HL-60 (cell line): ENCODE results near the gene PLEKHG4B.

Experiments
- CTCF ChIP-seq: IDR thresholded peaks from one replicate; pipeline ENCODE4 v1.5.1; 2011; ENCODE audit warnings: low read length, control low read depth, inconsistent platforms; ENCODE audit not compliant: insufficient read depth
- REST ChIP-seq: IDR thresholded peaks from 2 replicates; pipeline ENCODE4 v1.6.1; 2012; ENCODE audit warnings: low read depth; ENCODE audit not compliant: insufficient replicate concordance
- SPI1 ChIP-seq: IDR thresholded peaks from 2 replicates; pipeline ENCODE4 v1.6.1; 2012; ENCODE audit warnings: low read depth, mild to moderate bottlenecking, borderline replicate concordance

- TF ChIP-seq CTCF (no peak), SPI1 (no peak), REST (no peak)
Measured at GRCh38 chr5:94113-94892, 2.3 kb downstream of the PLEKHG4B start.
